HCT116 (cell line): ENCODE measurements around the gene CALD1. TPM values are rescaled to one million over a fixed set of nuclear protein-coding genes. Genes with fewer than 3 reads are reported as not detected.

Source experiments
- ATAC-seq: fragments of 200-7000 bp; cut with Tn5 transposase; 2 replicates; pipeline ENCODE4 v1.9.1; 2020; ENCODE audit warnings: mild to moderate bottlenecking, moderate library complexity
- BruUV-seq: library from RNA; stranded (reverse); fragments of 400-500 nt; replicated peaks from 2 replicates; lab custom pipeline; 2021; lab: Mats Ljungman, UMichigan
- CTCF ChIA-PET: fragments of 300-600 bp; sonication (Branson Sonifier 250); formaldehyde crosslinking; loops from one replicate; lab custom pipeline; 2021; ENCODE audit warnings: antibody characterized with exemption; lab: Charles Lee
- POLR2A ChIA-PET: fragments of 300-600, 350-600 bp; sonication (Branson Sonifier 250); formaldehyde crosslinking; loops from one replicate; lab custom pipeline; 2021; ENCODE audit warnings: antibody characterized with exemption; lab: Charles Lee
- RAD21 ChIA-PET, 2 experiments: fragments of 300-600 bp; sonication (Branson Sonifier 250); formaldehyde crosslinking; loops; one replicate each; lab custom pipeline; 2023; ENCODE audit warnings: low total read pairs in 2 of 2; ENCODE audit not compliant: uncharacterized antibody in 2 of 2, unreplicated experiment in 2 of 2, low non-redundant PET in 1 of 2; lab: Charles Lee
- DNase-seq: peaks from one replicate; pipeline ENCODE4 v3.0.0-alpha.2; 2010; ENCODE audit warnings: low read depth, low spot score
- H2AFZ ChIP-seq: fragments of 200-600 bp; shearing (Covaris generic), sonication (generic); 2 replicates; pipeline ENCODE4 v1.6.1; 2017; ENCODE audit warnings: low read depth, mixed run types, mixed read lengths, antibody characterized with exemption, low read length; ENCODE audit not compliant: poor library complexity, severe bottlenecking
- H3K27ac ChIP-seq: 2 replicates; pipeline ENCODE4 v1.5.1; 2012; ENCODE audit warnings: low read depth, low read length
- H3K27me3 ChIP-seq: fragments of 200-600 bp; sonication (generic); 2 replicates; pipeline ENCODE4 v1.6.1; 2016; ENCODE audit warnings: mixed run types, low read length, mixed read lengths; ENCODE audit not compliant: insufficient read depth
- H3K36me3 ChIP-seq, 2 experiments: fragments of 200-500 bp in 1 of 2; fragments of 200-600 bp in 1 of 2; sonication (Bioruptor generic) in 1 of 2; sonication (generic) in 1 of 2; 2 replicates each; pipeline versions ENCODE4 v1.5.1 to v1.6.1; 2014 to 2016; ENCODE audit warnings: low read length in 2 of 2, inconsistent platforms in 1 of 2, mixed read lengths in 1 of 2, mixed run types in 1 of 2; ENCODE audit not compliant: insufficient read depth in 2 of 2, control insufficient read depth in 1 of 2
- H3K4me1 ChIP-seq, 2 experiments: fragments of 200-600 bp in 1 of 2; sonication (generic) in 1 of 2; 2 replicates each; pipeline versions ENCODE4 v1.5.1 to v1.6.1; 2012 to 2017; ENCODE audit warnings: low read length in 2 of 2, inconsistent platforms in 1 of 2, mild to moderate bottlenecking in 1 of 2, mixed read lengths in 1 of 2, mixed run types in 1 of 2, moderate library complexity in 1 of 2; ENCODE audit not compliant: insufficient read depth in 2 of 2, control insufficient read depth in 1 of 2
- H3K4me2 ChIP-seq: fragments of 200-600 bp; sonication (generic); 2 replicates; pipeline ENCODE4 v1.6.1; 2017; ENCODE audit warnings: mixed run types, low read length, mixed read lengths
- H3K4me3 ChIP-seq, 2 experiments: fragments of 200-600 bp in 1 of 2; sonication (generic) in 1 of 2; replicated peaks in 1 of 2; 2 replicates each; pipeline ENCODE4 v1.5.1; 2011 to 2016; ENCODE audit warnings: low read length in 2 of 2, control low read depth in 1 of 2, low read depth in 1 of 2, mild to moderate bottlenecking in 1 of 2, mixed read lengths in 1 of 2, mixed run types in 1 of 2
- H3K79me2 ChIP-seq: fragments of 200-600 bp; sonication (generic); 2 replicates; pipeline ENCODE4 v1.6.1; 2017; ENCODE audit warnings: mild to moderate bottlenecking, mixed run types, low read length, moderate library complexity, mixed read lengths; ENCODE audit not compliant: insufficient read depth
- H3K9ac ChIP-seq: fragments of 200-600 bp; sonication (generic); 2 replicates; pipeline ENCODE4 v1.6.1; 2016; ENCODE audit warnings: low read length, mixed read lengths
- H3K9me2 ChIP-seq: fragments of 200-600 bp; sonication (generic), shearing (Covaris generic); 2 replicates; pipeline ENCODE4 v1.6.1; 2017; ENCODE audit warnings: mixed run types, mild to moderate bottlenecking, moderate library complexity; ENCODE audit not compliant: insufficient read depth
- H3K9me3 ChIP-seq, 2 experiments: fragments of 200-500 bp in 1 of 2; fragments of 200-600 bp in 1 of 2; sonication (Bioruptor generic) in 1 of 2; sonication (generic) in 1 of 2; 2 replicates each; pipeline ENCODE4 v1.6.1; 2014 to 2017; ENCODE audit warnings: low read length in 2 of 2, mixed read lengths in 2 of 2, inconsistent platforms in 1 of 2, low read depth in 1 of 2, mild to moderate bottlenecking in 1 of 2, mixed run types in 1 of 2, moderate library complexity in 1 of 2; ENCODE audit not compliant: control insufficient read depth in 1 of 2, insufficient read depth in 1 of 2
- H4K20me1 ChIP-seq: fragments of 200-600 bp; sonication (generic), shearing (Covaris generic); 2 replicates; pipeline ENCODE4 v1.6.1; 2017; ENCODE audit warnings: mixed run types, mild to moderate bottlenecking, moderate library complexity; ENCODE audit not compliant: insufficient read depth
- ATF3 ChIP-seq: IDR thresholded peaks from 2 replicates; pipeline ENCODE4 v1.6.1; 2012
- CBX3 ChIP-seq: IDR thresholded peaks from 2 replicates; pipeline ENCODE4 v1.6.1; 2012; ENCODE audit warnings: low read depth
- EGR1 ChIP-seq: IDR thresholded peaks from 2 replicates; pipeline ENCODE4 v1.6.1; 2012; ENCODE audit warnings: low read depth
- ELF1 ChIP-seq: IDR thresholded peaks from 2 replicates; pipeline ENCODE4 v1.6.1; 2012; ENCODE audit warnings: low read depth, borderline replicate concordance
- EZH2phosphoT487 ChIP-seq: fragments of 200-600 bp; IDR thresholded peaks from 2 replicates; pipeline ENCODE4 v1.6.1; 2018; ENCODE audit warnings: antibody characterized with exemption, borderline replicate concordance
- POLR2A ChIP-seq: IDR thresholded peaks from 2 replicates; pipeline ENCODE4 v1.7.0; 2011; ENCODE audit warnings: borderline replicate concordance; ENCODE audit not compliant: insufficient read depth, insufficient read length; ENCODE audit errors: extremely low read depth
- RAD21 ChIP-seq: IDR thresholded peaks from 2 replicates; pipeline ENCODE4 v1.6.1; 2012; ENCODE audit warnings: low read depth, mild to moderate bottlenecking
- REST ChIP-seq: IDR thresholded peaks from 2 replicates; pipeline ENCODE4 v1.6.1; 2012; ENCODE audit warnings: low read depth
- SIN3A ChIP-seq: IDR thresholded peaks from 2 replicates; pipeline ENCODE4 v1.6.1; 2012; ENCODE audit warnings: low read depth
- SP1 ChIP-seq: IDR thresholded peaks from 2 replicates; pipeline ENCODE4 v1.6.1; 2012; ENCODE audit warnings: low read depth
- SRF ChIP-seq: IDR thresholded peaks from 2 replicates; pipeline ENCODE4 v1.6.1; 2012; ENCODE audit warnings: low read depth
- ZBTB33 ChIP-seq: IDR thresholded peaks from 2 replicates; pipeline ENCODE4 v1.6.1; 2011; ENCODE audit warnings: mild to moderate bottlenecking, low read length, moderate library complexity; ENCODE audit not compliant: insufficient replicate concordance; ENCODE audit errors: extremely low read depth
- ZFX ChIP-seq: fragments of 450-650 bp; IDR thresholded peaks from 2 replicates; pipeline ENCODE4 v1.6.1; 2017
- ZNF274 ChIP-seq: fragments of 200-500 bp; sonication (Bioruptor generic); IDR thresholded peaks from 2 replicates; pipeline ENCODE4 v1.6.1; 2014; ENCODE audit warnings: mild to moderate bottlenecking, low read depth, low read length, inconsistent platforms
- intact Hi-C: fragments of 100-400 bp; cut with micrococcal nuclease; formaldehyde crosslinking; loops from 2 replicates; pipeline ENCODE4 v1.10.0; 2022
- total RNA-seq: library from RNA; stranded (reverse); gene quantifications from one replicate; pipeline ENCODE4 v1.2.1, GENCODE V29; 2021; ENCODE audit not compliant: unreplicated experiment

CALD1 gene
- total RNA-seq, 1 experiment from 2014 or later, result 66.8 TPM

GRCh38 chr7:134854816-134855215 is 75.4 kb downstream of the CALD1 start:
- no peaks in the 10 kb centered on the region for H3K79me2 ChIP-seq
- H3K4me1 ChIP-seq, result peaks cover 0 to 6% of the 10 kb centered on the region in 2 experiments; a peak in 1 of 4 replicates
- no peaks in the 10 kb centered on the region for H3K9me3 ChIP-seq
- POLR2A ChIA-PET, result no interaction called here
- no TSS peak for BruUV-seq
- DNase-seq (no peak), ATAC-seq (no peak)
- H3K27me3 ChIP-seq, result no peaks in the 10 kb centered on the region
- no peak overlapping the region for H3K9ac ChIP-seq
- H3K36me3 ChIP-seq, result no peaks in the 10 kb centered on the region
- no peaks in the 10 kb centered on the region for H4K20me1 ChIP-seq
- CTCF ChIA-PET, result no interaction called here
- no peaks in the 10 kb centered on the region for H3K9me2 ChIP-seq
- H3K27ac ChIP-seq, result no peak overlapping the region
- intact Hi-C loops, result no loop called here
- TF ChIP-seq ELF1 (no peak), REST (no peak), ATF3 (no peak), SIN3A (no peak), EZH2phosphoT487 (no peak), ZBTB33 (no peak), ZNF274 (no peak), SP1 (no peak), RAD21 (no peak), ZFX (no peak), EGR1 (no peak), CBX3 (no peak), POLR2A (no peak), SRF (no peak)
- RAD21 ChIA-PET, result no interaction called here
- no peak overlapping the region for H3K4me3 ChIP-seq
- H3K4me2 ChIP-seq, result no peak overlapping the region
- no peak overlapping the region for H2AFZ ChIP-seq
